GM18508 (cell line): ENCODE measurements around the gene UNC13C.

Experiments
- ATAC-seq: cut with Tn5 transposase; IDR thresholded peaks from one replicate; pipeline ENCODE4 v1.9.1; 2021; ENCODE audit warnings: moderate number of reproducible peaks; ENCODE audit not compliant: insufficient read depth, unreplicated experiment

UNC13C gene

GRCh38 chr15:54101664-54102270 is 123.5 kb downstream of the UNC13C start:
- ATAC-seq, result no peak

- no peak for ATAC-seq
Measured at GRCh38 chr15:54102704-54103103, 124.5 kb downstream of the UNC13C start.

- ATAC-seq, result no peak
Measured at GRCh38 chr15:54109014-54109413, 130.8 kb downstream of the UNC13C start.

- ATAC-seq, result no peak
Measured at GRCh38 chr15:54119051-54119450, 140.8 kb downstream of the UNC13C start.

- ATAC-seq, result no peak
Measured at GRCh38 chr15:54120949-54121463, 142.8 kb downstream of the UNC13C start.

GRCh38 chr15:54127574-54127973 is 149.3 kb downstream of the UNC13C start:
- no peak for ATAC-seq

GRCh38 chr15:54131410-54131809 is 153.2 kb downstream of the UNC13C start:
- no peak for ATAC-seq

GRCh38 chr15:54149115-54149531 is 170.9 kb downstream of the UNC13C start:
- ATAC-seq, result no peak

- ATAC-seq, result no peak
Measured at GRCh38 chr15:54150255-54150654, 172.0 kb downstream of the UNC13C start.

GRCh38 chr15:54159012-54159411 is 180.8 kb downstream of the UNC13C start:
- no peak for ATAC-seq

GRCh38 chr15:54187325-54187724 is 209.1 kb downstream of the UNC13C start:
- ATAC-seq, result no peak

GRCh38 chr15:54197995-54198394 is 219.8 kb downstream of the UNC13C start:
- ATAC-seq, result no peak

- no peak for ATAC-seq
Measured at GRCh38 chr15:54206586-54207321, 228.5 kb downstream of the UNC13C start.

GRCh38 chr15:54208786-54209185 is 230.5 kb downstream of the UNC13C start:
- no peak for ATAC-seq

- no peak for ATAC-seq
Measured at GRCh38 chr15:54212635-54213034, 234.4 kb downstream of the UNC13C start.

GRCh38 chr15:54226455-54226854 is 248.2 kb downstream of the UNC13C start:
- no peak for ATAC-seq

GRCh38 chr15:54227569-54227968 is 249.3 kb downstream of the UNC13C start:
- no peak for ATAC-seq

GRCh38 chr15:54250326-54250725 is 272.1 kb downstream of the UNC13C start:
- ATAC-seq, result no peak

GRCh38 chr15:54256190-54256589 is 277.9 kb downstream of the UNC13C start:
- no peak for ATAC-seq

- no peak for ATAC-seq
Measured at GRCh38 chr15:54273928-54274327, 295.7 kb downstream of the UNC13C start.

- no peak for ATAC-seq
Measured at GRCh38 chr15:54277834-54278233, 299.6 kb downstream of the UNC13C start.

- ATAC-seq, result no peak
Measured at GRCh38 chr15:54280726-54281125, 302.5 kb downstream of the UNC13C start.
